ENCODE measurements around the gene RBMS1.

The RBMS1 gene

GRCh38 chr2:160266037-160266551 is 227.5 kb downstream of the RBMS1 start:
- TF ChIP-seq CTCF (conservative IDR thresholded peaks at IDR 0.05; ENCODE audit: low read depth, low read length): no peak
- H3K79me2 ChIP-seq (ENCODE audit: insufficient read depth, low read depth): no peaks in the 10 kb centered on the region
- peak overlapping the region; percentile 2; the same call in 1 of the 2 replicates for H3K27ac ChIP-seq
- no peak overlapping the region for H3K9ac ChIP-seq
- H4K20me1 ChIP-seq (ENCODE audit: insufficient read depth): no peaks in the 10 kb centered on the region
- H2AFZ ChIP-seq (ENCODE audit: low read depth): no peak overlapping the region
- H3K4me3 ChIP-seq (IDR thresholded peaks at IDR 0.05; ENCODE audit: insufficient read depth, low read depth, low read length): no peak overlapping the region
- no peaks in the 10 kb centered on the region for H3K36me3 ChIP-seq (ENCODE audit: insufficient read depth)
- peaks cover 35% of the 10 kb centered on the region for H3K4me1 ChIP-seq (ENCODE audit: low read depth, poor library complexity, severe bottlenecking)
- H3K4me2 ChIP-seq: peak overlapping the region; percentile 48; the same call in 1 of the 2 replicates
- peaks cover 3% of the 10 kb centered on the region; the same call in 1 of the 2 replicates for H3K27me3 ChIP-seq (ENCODE audit: insufficient read depth, low read depth)

- Histone ChIP-seq H3K79me2 (ENCODE audit: insufficient read depth, low read depth) (no peaks in the 10 kb centered on the region), H3K36me3 (ENCODE audit: insufficient read depth) (no peaks in the 10 kb centered on the region), H3K27ac (no peak overlapping the region), H2AFZ (ENCODE audit: low read depth) (no peak overlapping the region), H3K4me2 (no peak overlapping the region), H3K9ac (no peak overlapping the region), H3K4me1 (ENCODE audit: low read depth, poor library complexity, severe bottlenecking) (peaks cover 27% of the 10 kb centered on the region), H4K20me1 (ENCODE audit: insufficient read depth) (no peaks in the 10 kb centered on the region), H3K27me3 (ENCODE audit: insufficient read depth, low read depth) (peaks cover 3% of the 10 kb centered on the region; the same call in 1 of the 2 replicates), H3K4me3 (IDR thresholded peaks at IDR 0.05; ENCODE audit: insufficient read depth, low read depth, low read length) (no peak overlapping the region)
- no peak for TF ChIP-seq CTCF (conservative IDR thresholded peaks at IDR 0.05; ENCODE audit: low read depth, low read length)
Observed at GRCh38 chr2:160264308-160264707, 229.3 kb downstream of the RBMS1 start.

GRCh38 chr2:160261732-160262131 is 231.9 kb downstream of the RBMS1 start:
- Histone ChIP-seq H3K4me2 (no peak overlapping the region), H3K36me3 (ENCODE audit: insufficient read depth) (no peaks in the 10 kb centered on the region), H3K9ac (no peak overlapping the region), H4K20me1 (ENCODE audit: insufficient read depth) (no peaks in the 10 kb centered on the region), H3K79me2 (ENCODE audit: insufficient read depth, low read depth) (no peaks in the 10 kb centered on the region), H2AFZ (ENCODE audit: low read depth) (no peak overlapping the region), H3K27me3 (ENCODE audit: insufficient read depth, low read depth) (no peaks in the 10 kb centered on the region), H3K4me3 (IDR thresholded peaks at IDR 0.05; ENCODE audit: insufficient read depth, low read depth, low read length) (no peak overlapping the region), H3K27ac (no peak overlapping the region), H3K4me1 (ENCODE audit: low read depth, poor library complexity, severe bottlenecking) (peaks cover 18% of the 10 kb centered on the region)
- TF ChIP-seq CTCF (conservative IDR thresholded peaks at IDR 0.05; ENCODE audit: low read depth, low read length): no peak

- Histone ChIP-seq H3K27ac (no peak overlapping the region), H3K4me1 (ENCODE audit: low read depth, poor library complexity, severe bottlenecking) (no peaks in the 10 kb centered on the region), H3K27me3 (ENCODE audit: insufficient read depth, low read depth) (no peaks in the 10 kb centered on the region), H4K20me1 (ENCODE audit: insufficient read depth) (no peaks in the 10 kb centered on the region), H3K79me2 (ENCODE audit: insufficient read depth, low read depth) (no peaks in the 10 kb centered on the region), H3K4me3 (IDR thresholded peaks at IDR 0.05; ENCODE audit: insufficient read depth, low read depth, low read length) (no peak overlapping the region), H2AFZ (ENCODE audit: low read depth) (no peak overlapping the region), H3K36me3 (ENCODE audit: insufficient read depth) (no peaks in the 10 kb centered on the region), H3K9ac (no peak overlapping the region), H3K4me2 (no peak overlapping the region)
- TF ChIP-seq CTCF (conservative IDR thresholded peaks at IDR 0.05; ENCODE audit: low read depth, low read length): no peak
Observed at GRCh38 chr2:160258492-160258805, 235.2 kb downstream of the RBMS1 start.
